KMS-11 (cell line): ENCODE measurements around the gene MT4.

Source experiments
- H2AFZ ChIP-seq: fragments of 200-600 bp; sonication (generic); 2 replicates; pipeline ENCODE4 v1.6.1; 2016; ENCODE audit warnings: antibody characterized with exemption, mixed run types, low read depth
- H3K27ac ChIP-seq: fragments of 200-600 bp; sonication (generic); 2 replicates; pipeline ENCODE4 v1.6.1; 2016; ENCODE audit warnings: mild to moderate bottlenecking, mixed run types
- H3K27me3 ChIP-seq: fragments of 200-600 bp; sonication (generic); 2 replicates; pipeline ENCODE4 v1.6.1; 2017; ENCODE audit warnings: mild to moderate bottlenecking, low read depth, mixed run types, moderate library complexity; ENCODE audit not compliant: insufficient read depth
- H3K36me3 ChIP-seq: fragments of 200-600 bp; sonication (generic); 2 replicates; pipeline ENCODE4 v1.6.1; 2017; ENCODE audit warnings: mild to moderate bottlenecking, mixed run types; ENCODE audit not compliant: insufficient read depth
- H3K4me1 ChIP-seq: fragments of 200-600 bp; sonication (generic); 2 replicates; pipeline ENCODE4 v1.6.1; 2016; ENCODE audit warnings: mild to moderate bottlenecking, low read depth, mixed run types; ENCODE audit not compliant: poor library complexity, severe bottlenecking
- H3K4me2 ChIP-seq: fragments of 200-600 bp; sonication (generic); 2 replicates; pipeline ENCODE4 v1.7.0; 2016; ENCODE audit warnings: mild to moderate bottlenecking, mixed run types
- H3K4me3 ChIP-seq: fragments of 200-600 bp; sonication (generic); IDR thresholded peaks from 2 replicates; pipeline ENCODE4 v1.6.1; 2017; ENCODE audit warnings: low read depth, low read length, mixed read lengths; ENCODE audit not compliant: insufficient read depth
- H3K79me2 ChIP-seq: fragments of 200-600 bp; sonication (generic); 2 replicates; pipeline ENCODE4 v1.6.1; 2016; ENCODE audit warnings: low read depth, mixed run types; ENCODE audit not compliant: insufficient read depth
- H3K9ac ChIP-seq: fragments of 200-600 bp; sonication (generic); 2 replicates; pipeline ENCODE4 v1.6.1; 2016; ENCODE audit warnings: mild to moderate bottlenecking, mixed run types
- H4K20me1 ChIP-seq: fragments of 200-600 bp; sonication (generic); 2 replicates; pipeline ENCODE4 v1.6.1; 2016; ENCODE audit warnings: mild to moderate bottlenecking, mixed run types; ENCODE audit not compliant: insufficient read depth
- TF ChIP-seq, protein P1 (sequence below): fragments of 200-600 bp; sonication (generic); conservative IDR thresholded peaks from 2 replicates; pipeline ENCODE4 v1.6.1; 2017; ENCODE audit warnings: low read depth, mild to moderate bottlenecking, antibody characterized with exemption, low read length, moderate library complexity, mixed read lengths

The MT4 gene

DNA sequence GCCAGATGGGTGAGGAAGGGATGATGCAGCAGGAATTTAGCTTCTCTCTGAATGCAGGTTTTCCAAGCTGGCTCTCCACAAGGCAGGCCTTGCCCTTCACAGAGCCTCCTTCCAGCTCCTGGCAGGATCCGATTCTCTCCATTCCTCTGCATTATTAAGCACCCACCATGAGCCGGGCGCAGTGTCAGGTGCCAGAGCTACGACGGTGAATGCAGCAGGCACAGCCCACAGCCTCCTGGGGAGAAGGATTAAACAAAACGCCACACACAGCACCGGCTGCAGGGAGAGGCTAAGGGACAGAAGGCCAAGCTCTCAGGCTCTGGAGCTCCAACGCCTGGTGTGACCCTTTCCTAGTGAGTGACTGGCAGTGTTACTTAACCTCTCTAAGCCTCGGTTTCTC, 36.5 kb downstream of the MT4 start:
- TF ChIP-seq, protein P1, sequence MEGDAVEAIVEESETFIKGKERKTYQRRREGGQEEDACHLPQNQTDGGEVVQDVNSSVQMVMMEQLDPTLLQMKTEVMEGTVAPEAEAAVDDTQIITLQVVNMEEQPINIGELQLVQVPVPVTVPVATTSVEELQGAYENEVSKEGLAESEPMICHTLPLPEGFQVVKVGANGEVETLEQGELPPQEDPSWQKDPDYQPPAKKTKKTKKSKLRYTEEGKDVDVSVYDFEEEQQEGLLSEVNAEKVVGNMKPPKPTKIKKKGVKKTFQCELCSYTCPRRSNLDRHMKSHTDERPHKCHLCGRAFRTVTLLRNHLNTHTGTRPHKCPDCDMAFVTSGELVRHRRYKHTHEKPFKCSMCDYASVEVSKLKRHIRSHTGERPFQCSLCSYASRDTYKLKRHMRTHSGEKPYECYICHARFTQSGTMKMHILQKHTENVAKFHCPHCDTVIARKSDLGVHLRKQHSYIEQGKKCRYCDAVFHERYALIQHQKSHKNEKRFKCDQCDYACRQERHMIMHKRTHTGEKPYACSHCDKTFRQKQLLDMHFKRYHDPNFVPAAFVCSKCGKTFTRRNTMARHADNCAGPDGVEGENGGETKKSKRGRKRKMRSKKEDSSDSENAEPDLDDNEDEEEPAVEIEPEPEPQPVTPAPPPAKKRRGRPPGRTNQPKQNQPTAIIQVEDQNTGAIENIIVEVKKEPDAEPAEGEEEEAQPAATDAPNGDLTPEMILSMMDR, result no peak
- no peak overlapping the region for H3K27ac ChIP-seq
- no peaks in the 10 kb centered on the region for H3K36me3 ChIP-seq
- H3K4me2 ChIP-seq, result no peak overlapping the region
- H3K9ac ChIP-seq, result no peak overlapping the region
- peaks cover 3% of the 10 kb centered on the region for H3K4me1 ChIP-seq
- H2AFZ ChIP-seq, result no peak overlapping the region
- H3K27me3 ChIP-seq, result no peaks in the 10 kb centered on the region
- H3K4me3 ChIP-seq, result no peak overlapping the region
- no peaks in the 10 kb centered on the region for H3K79me2 ChIP-seq
- no peaks in the 10 kb centered on the region for H4K20me1 ChIP-seq

DNA sequence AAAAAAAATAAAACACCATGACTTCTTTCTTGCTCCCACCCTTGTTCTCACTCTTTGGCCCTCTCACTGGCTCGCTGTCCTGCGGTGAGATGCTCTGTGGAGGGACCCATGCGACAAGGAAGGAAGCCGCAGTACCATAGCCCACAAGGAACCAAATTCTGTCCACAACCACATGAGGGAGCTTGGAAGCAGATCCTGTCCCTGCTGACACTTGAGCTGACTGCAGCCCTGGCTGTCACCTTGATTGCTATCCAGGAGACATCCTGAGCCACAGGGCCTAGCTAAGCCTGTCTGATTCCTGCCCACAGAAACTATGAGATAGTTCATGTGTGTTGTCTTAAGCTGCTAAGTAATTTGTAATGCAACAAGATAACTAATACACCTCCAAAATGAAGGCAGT, 38.7 kb downstream of the MT4 start:
- Histone ChIP-seq H3K4me2 (no peak overlapping the region), H3K27me3 (peaks cover under 1% of the 10 kb centered on the region; the same call in 1 of the 2 replicates), H3K27ac (no peak overlapping the region), H3K4me3 (no peak overlapping the region), H3K4me1 (peaks cover 3% of the 10 kb centered on the region), H3K79me2 (no peaks in the 10 kb centered on the region), H3K36me3 (no peaks in the 10 kb centered on the region), H3K9ac (no peak overlapping the region), H2AFZ (no peak overlapping the region), H4K20me1 (no peaks in the 10 kb centered on the region)
- TF ChIP-seq, protein P1, result no peak

DNA sequence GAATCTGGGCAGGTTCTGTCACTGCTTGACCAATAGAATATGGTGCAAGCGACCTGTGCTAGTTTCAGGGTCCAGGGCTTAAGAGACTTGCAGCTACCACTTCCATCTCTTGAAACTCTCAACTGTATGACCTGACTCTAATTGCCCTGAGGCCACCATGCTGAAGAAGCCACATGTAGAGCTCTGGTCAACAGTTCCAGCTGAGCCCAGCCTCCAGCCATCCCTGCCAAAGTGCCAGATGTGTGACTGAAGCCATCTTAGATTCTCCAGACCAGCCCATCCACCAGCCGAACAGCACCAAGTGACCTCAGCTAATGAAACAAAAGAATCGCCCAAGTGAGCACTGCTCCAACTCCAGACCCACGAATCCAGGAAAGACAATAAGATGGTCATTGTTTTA, 40.1 kb downstream of the MT4 start:
- H4K20me1 ChIP-seq, result no peaks in the 10 kb centered on the region
- no peak overlapping the region for H3K9ac ChIP-seq
- H3K4me2 ChIP-seq, result no peak overlapping the region
- H3K27me3 ChIP-seq, result peaks cover 4% of the 10 kb centered on the region; the same call in 1 of the 2 replicates
- H3K4me3 ChIP-seq, result no peak overlapping the region
- TF ChIP-seq, protein P1, result no peak
- no peaks in the 10 kb centered on the region for H3K79me2 ChIP-seq
- H3K27ac ChIP-seq, result no peak overlapping the region
- H2AFZ ChIP-seq, result no peak overlapping the region
- H3K4me1 ChIP-seq, result peaks cover 17% of the 10 kb centered on the region
- no peaks in the 10 kb centered on the region for H3K36me3 ChIP-seq

DNA sequence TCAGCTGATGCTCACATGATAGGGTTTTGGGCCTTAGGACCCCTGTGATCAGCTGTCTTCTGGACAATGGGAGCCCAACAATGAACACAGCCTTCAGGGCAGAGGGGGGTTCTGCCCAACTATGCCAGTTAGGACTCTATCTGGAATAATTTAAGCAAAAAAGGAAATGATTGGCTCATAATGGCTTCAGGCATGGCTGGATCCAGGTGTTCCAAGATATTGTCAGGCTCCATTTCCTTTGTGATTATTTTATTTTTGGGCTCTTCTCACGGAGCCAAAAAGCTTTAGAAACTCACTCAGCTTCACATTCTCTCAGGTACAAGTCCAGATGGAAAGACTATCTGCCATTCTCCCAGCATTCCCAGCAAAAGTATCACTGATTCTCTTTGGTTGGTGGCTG, 40.6 kb downstream of the MT4 start:
- Histone ChIP-seq H3K36me3 (no peaks in the 10 kb centered on the region), H4K20me1 (no peaks in the 10 kb centered on the region), H3K4me2 (no peak overlapping the region), H2AFZ (no peak overlapping the region), H3K4me1 (peaks cover 16% of the 10 kb centered on the region), H3K4me3 (no peak overlapping the region), H3K27ac (no peak overlapping the region), H3K9ac (no peak overlapping the region), H3K27me3 (peaks cover 6% of the 10 kb centered on the region; the same call in 1 of the 2 replicates), H3K79me2 (no peaks in the 10 kb centered on the region)
- TF ChIP-seq, protein P1, result no peak
